ENCODE data around the gene DDX4.

GRCh38 chr5:55771175-55771655 is 33.4 kb downstream of the DDX4 start:
- TF ChIP-seq POLR2A (IDR thresholded peaks at IDR 0.05): no peak
- TF ChIP-seq EP300 (IDR thresholded peaks at IDR 0.05): no peak
- TF ChIP-seq POLR2AphosphoS5 (IDR thresholded peaks at IDR 0.05): no peak
